ENCODE data around the gene SKIC3. TPM values are rescaled to one million over a fixed set of nuclear protein-coding genes. Genes with fewer than 3 reads are reported as not detected.

SKIC3 gene
- total and polyA plus RNA-seq, 10 of the 15 experiments (the other 5 are each of a cell fraction or from before 2014, with no cell fraction given), result 23.6 to 73.7 (median 55.6) TPM

DNA sequence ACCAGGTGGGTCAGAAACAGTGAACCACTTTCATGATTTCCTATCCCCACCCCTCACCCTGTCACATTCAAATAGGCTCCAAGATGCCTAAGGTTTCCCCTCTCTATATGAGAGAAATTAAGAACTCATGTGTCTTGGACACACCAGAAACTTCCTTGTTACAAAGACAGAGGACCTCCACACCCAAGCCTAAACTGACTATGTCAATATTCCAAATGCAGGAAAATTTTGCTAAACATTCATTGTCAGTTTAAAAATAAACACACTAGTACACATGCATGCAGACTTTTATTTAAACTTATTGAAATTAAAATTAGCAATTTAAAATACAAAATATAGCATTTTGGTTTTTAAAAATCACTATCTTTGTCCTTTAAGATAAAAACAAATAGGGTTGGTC lies 26.2 kb downstream of the SKIC3 start:
- Histone ChIP-seq H2AFZ (ENCODE audit: control insufficient read depth, low read depth, low read length) (no peak overlapping the region), H4K20me1 (ENCODE audit: control insufficient read depth, insufficient read depth) (no peaks in the 10 kb centered on the region), H3K27ac (ENCODE audit: control insufficient read depth, insufficient read depth) (no peak overlapping the region), H3K9me3 (replicated peaks; ENCODE audit: control insufficient read depth, insufficient read depth, low read length) (no peaks in the 10 kb centered on the region), H3K4me2 (ENCODE audit: control insufficient read depth, insufficient read depth) (no peak overlapping the region), H3K27me3 (replicated peaks in 1 of 2; ENCODE audit: control insufficient read depth in 2 of 2, insufficient read depth in 2 of 2, low read length in 1 of 2) (no peaks in the 10 kb centered on the region), H3K4me3 (no peak overlapping the region), H3K79me2 (ENCODE audit: control insufficient read depth, insufficient read depth, low read length) (no peaks in the 10 kb centered on the region), H3K36me3 (ENCODE audit: control insufficient read depth in 2 of 2, insufficient read depth in 2 of 2, low read length in 1 of 2) (peaks cover 3 to 15% of the 10 kb centered on the region in 2 experiments; a peak in 2 of 4 replicates), H3K9ac (ENCODE audit: control insufficient read depth, insufficient read depth, low read length) (no peak overlapping the region), H3K4me1 (ENCODE audit: control insufficient read depth, insufficient read depth, low read length) (peaks cover 4% of the 10 kb centered on the region; the same call in 1 of the 2 replicates)
- ChIA-PET POLR2A (no interaction called here), RAD21 (ENCODE audit: unreplicated experiment) (interaction anchor here (1.1 kb wide), 1 partner anchor 24 kb away, joined by 3 read pairs; no protein-coding TSS in a partner anchor), CTCF (interaction anchor here (1.5 kb wide), 1 partner anchor 19 kb away, joined by 4 read pairs; no protein-coding TSS in a partner anchor), SMC1A (ENCODE audit: uncharacterized antibody, unreplicated experiment) (no interaction called here)
- ATAC-seq, result no peak
- DNase-seq (ENCODE audit: low read depth, low spot score), result no peak
- FAIRE-seq, result no peak
- in situ Hi-C loops (cut with MboI), result no loop called here
- BruUV-seq (replicated peaks), result no TSS peak
- intact Hi-C loops (cut with micrococcal nuclease; ENCODE audit: unreplicated experiment), result no loop called here
- TF ChIP-seq BACH1 (IDR thresholded peaks at IDR 0.05; ENCODE audit: borderline replicate concordance) (no peak), NR2C2 (IDR thresholded peaks at IDR 0.05; ENCODE audit: borderline replicate concordance, control insufficient read depth, insufficient read length, low read depth) (no peak), SUZ12 (IDR thresholded peaks at IDR 0.05; ENCODE audit: unreplicated experiment) (no peak), ZNF274 (IDR thresholded peaks at IDR 0.05; ENCODE audit: insufficient read depth, insufficient read length) (no peak), EED (IDR thresholded peaks at IDR 0.05; ENCODE audit: low read depth) (no peak), KLF5 (IDR thresholded peaks at IDR 0.05; ENCODE audit: partially characterized antibody) (no peak), NFYA (IDR thresholded peaks at IDR 0.05; ENCODE audit: borderline replicate concordance, low read depth, low read length) (no peak), ZBED1 (IDR thresholded peaks at IDR 0.05; ENCODE audit: borderline replicate concordance) (no peak), HDAC6 (IDR thresholded peaks at IDR 0.05; ENCODE audit: unreplicated experiment) (no peak), RCOR1 (conservative IDR thresholded peaks at IDR 0.05; ENCODE audit: low read depth, low read length) (no peak)
- TF ChIP-seq, protein P1, sequence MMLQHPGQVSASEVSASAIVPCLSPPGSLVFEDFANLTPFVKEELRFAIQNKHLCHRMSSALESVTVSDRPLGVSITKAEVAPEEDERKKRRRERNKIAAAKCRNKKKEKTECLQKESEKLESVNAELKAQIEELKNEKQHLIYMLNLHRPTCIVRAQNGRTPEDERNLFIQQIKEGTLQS (IDR thresholded peaks at IDR 0.05; ENCODE audit: borderline replicate concordance, extremely low read depth, low read depth, low read length), result no peak
- TF ChIP-seq, protein P2, sequence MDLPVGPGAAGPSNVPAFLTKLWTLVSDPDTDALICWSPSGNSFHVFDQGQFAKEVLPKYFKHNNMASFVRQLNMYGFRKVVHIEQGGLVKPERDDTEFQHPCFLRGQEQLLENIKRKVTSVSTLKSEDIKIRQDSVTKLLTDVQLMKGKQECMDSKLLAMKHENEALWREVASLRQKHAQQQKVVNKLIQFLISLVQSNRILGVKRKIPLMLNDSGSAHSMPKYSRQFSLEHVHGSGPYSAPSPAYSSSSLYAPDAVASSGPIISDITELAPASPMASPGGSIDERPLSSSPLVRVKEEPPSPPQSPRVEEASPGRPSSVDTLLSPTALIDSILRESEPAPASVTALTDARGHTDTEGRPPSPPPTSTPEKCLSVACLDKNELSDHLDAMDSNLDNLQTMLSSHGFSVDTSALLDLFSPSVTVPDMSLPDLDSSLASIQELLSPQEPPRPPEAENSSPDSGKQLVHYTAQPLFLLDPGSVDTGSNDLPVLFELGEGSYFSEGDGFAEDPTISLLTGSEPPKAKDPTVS (IDR thresholded peaks at IDR 0.05; ENCODE audit: low read depth, low read length), result no peak
- TF ChIP-seq, protein P3, sequence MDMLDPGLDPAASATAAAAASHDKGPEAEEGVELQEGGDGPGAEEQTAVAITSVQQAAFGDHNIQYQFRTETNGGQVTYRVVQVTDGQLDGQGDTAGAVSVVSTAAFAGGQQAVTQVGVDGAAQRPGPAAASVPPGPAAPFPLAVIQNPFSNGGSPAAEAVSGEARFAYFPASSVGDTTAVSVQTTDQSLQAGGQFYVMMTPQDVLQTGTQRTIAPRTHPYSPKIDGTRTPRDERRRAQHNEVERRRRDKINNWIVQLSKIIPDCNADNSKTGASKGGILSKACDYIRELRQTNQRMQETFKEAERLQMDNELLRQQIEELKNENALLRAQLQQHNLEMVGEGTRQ (IDR thresholded peaks at IDR 0.05; ENCODE audit: borderline replicate concordance, low read depth, low read length), result no peak
